CD14-positive monocyte (primary cell): ENCODE data around the gene FNDC3B. TPM values are rescaled to one million over a fixed set of nuclear protein-coding genes. Genes with fewer than 3 reads are reported as not detected.

ENCODE experiments used
- DNase-seq, 3 donors: peaks; one replicate each; pipeline ENCODE4 v3.0.0-alpha.2; 2011 to 2022
- H2AFZ ChIP-seq: 2 replicates; pipeline ENCODE4 v1.6.0; 2012; ENCODE audit warnings: mild to moderate bottlenecking, low read depth, low read length, inconsistent platforms; ENCODE audit not compliant: insufficient read depth, poor library complexity, severe bottlenecking
- H3K27ac ChIP-seq, 2 donors: 1 replicate in 1 of 2; 2 replicates in 1 of 2; pipeline ENCODE4 v1.5.1; 2012 to 2013; ENCODE audit warnings: low read length in 2 of 2, control low read depth in 1 of 2, inconsistent platforms in 1 of 2, low read depth in 1 of 2, mild to moderate bottlenecking in 1 of 2
- H3K27me3 ChIP-seq, 2 donors: one replicate each; pipeline versions ENCODE4 v1.6.0 to v1.6.1; 2011 to 2013; ENCODE audit warnings: low read length in 2 of 2; ENCODE audit not compliant: control insufficient read depth in 2 of 2, insufficient read depth in 2 of 2
- H3K36me3 ChIP-seq, 2 donors: replicated peaks in 1 of 2; 1 replicate in 1 of 2; 2 replicates in 1 of 2; pipeline versions ENCODE4 v1.5.1 to v1.6.1; 2012 to 2013; ENCODE audit warnings: low read length in 2 of 2, control low read depth in 1 of 2, inconsistent platforms in 1 of 2, mild to moderate bottlenecking in 1 of 2; ENCODE audit not compliant: insufficient read depth in 2 of 2, control insufficient read depth in 1 of 2
- H3K4me1 ChIP-seq, 2 donors: 1 replicate in 1 of 2; 2 replicates in 1 of 2; pipeline versions ENCODE4 v1.5.1 to v1.6.1; 2012 to 2013; ENCODE audit warnings: low read length in 2 of 2, control low read depth in 1 of 2, inconsistent platforms in 1 of 2, mild to moderate bottlenecking in 1 of 2, moderate library complexity in 1 of 2; ENCODE audit not compliant: insufficient read depth in 2 of 2, control insufficient read depth in 1 of 2
- H3K4me2 ChIP-seq: replicated peaks from 2 replicates; pipeline ENCODE3; 2012; ENCODE audit warnings: low read length, moderate library complexity, mild to moderate bottlenecking; ENCODE audit not compliant: poor library complexity, severe bottlenecking; ENCODE audit errors: extremely low read depth
- H3K4me3 ChIP-seq, 3 experiments: fragments of 200-600 bp in 1 of 3; sonication (generic) in 1 of 3; replicated peaks in 1 of 3; 1 replicate in 2 of 3; 2 replicates in 1 of 3; pipeline ENCODE4 v1.5.1; 2011 to 2013; ENCODE audit warnings: low read length in 3 of 3, mild to moderate bottlenecking in 3 of 3, control low read depth in 2 of 3, low read depth in 2 of 3, inconsistent platforms in 1 of 3, moderate library complexity in 1 of 3
- H3K79me2 ChIP-seq: 2 replicates; pipeline ENCODE4 v1.6.0; 2012; ENCODE audit warnings: mild to moderate bottlenecking, control low read depth, inconsistent platforms, low read length, moderate library complexity; ENCODE audit not compliant: insufficient read depth
- H3K9ac ChIP-seq: 2 replicates; pipeline ENCODE4 v1.6.0; 2017; ENCODE audit warnings: low read length, mild to moderate bottlenecking; ENCODE audit not compliant: insufficient read depth, poor library complexity, severe bottlenecking
- H3K9me3 ChIP-seq, 2 donors: replicated peaks in 1 of 2; 1 replicate in 1 of 2; 2 replicates in 1 of 2; pipeline versions ENCODE4 v1.5.1 to v1.6.1; 2012 to 2013; ENCODE audit warnings: low read length in 2 of 2, control low read depth in 1 of 2; ENCODE audit not compliant: control insufficient read depth in 1 of 2, insufficient read depth in 1 of 2
- H4K20me1 ChIP-seq: 2 replicates; pipeline ENCODE4 v1.6.0; 2012; ENCODE audit warnings: mild to moderate bottlenecking, low read length, control low read depth, moderate library complexity; ENCODE audit not compliant: insufficient read depth
- H3K27ac Mint-ChIP-seq, 7 donors: one replicate each; pipeline ENCODE4 v1.8.0; 2020; ENCODE audit warnings: mild to moderate bottlenecking in 7 of 7, mixed read lengths in 7 of 7, moderate library complexity in 6 of 7, inconsistent platforms in 2 of 7
- H3K27me3 Mint-ChIP-seq, 3 donors: one replicate each; pipeline ENCODE4 v1.8.0; 2021 to 2022; ENCODE audit warnings: low read depth in 3 of 3, mild to moderate bottlenecking in 3 of 3, mixed read lengths in 3 of 3, moderate library complexity in 3 of 3, inconsistent platforms in 1 of 3
- H3K36me3 Mint-ChIP-seq, 2 donors: one replicate each; pipeline ENCODE4 v1.8.0; 2020; ENCODE audit warnings: mixed read lengths in 2 of 2, inconsistent platforms in 1 of 2, mild to moderate bottlenecking in 1 of 2
- H3K4me1 Mint-ChIP-seq: one replicate; pipeline ENCODE4 v1.8.0; 2020; ENCODE audit warnings: mild to moderate bottlenecking, mixed read lengths
- H3K4me3 Mint-ChIP-seq, 2 donors: one replicate each; pipeline ENCODE4 v1.8.0; 2020; ENCODE audit warnings: mild to moderate bottlenecking in 2 of 2, mixed read lengths in 2 of 2, moderate library complexity in 1 of 2
- H3K9me3 Mint-ChIP-seq, 7 donors: one replicate each; pipeline ENCODE4 v1.8.0; 2020 to 2022; ENCODE audit warnings: mixed read lengths in 7 of 7, mild to moderate bottlenecking in 6 of 7, moderate library complexity in 6 of 7, inconsistent platforms in 2 of 7
- WGBS: methylation state at CpG from one replicate; pipeline ENCODE4 v1.1.5; 2013; ENCODE audit warnings: missing lambda C conversion rate; ENCODE audit not compliant: insufficient coverage; 5-methylcytosine and 5-hydroxymethylcytosine counted together
- intact Hi-C, 2 donors: fragments of 100-400 bp; cut with micrococcal nuclease; formaldehyde crosslinking; loops; one replicate each; pipeline versions ENCODE4 v1.15.0 to v1.15.1; 2023
- polyA plus RNA-seq, 3 donors: library from polyadenylated mRNA; depleted of rRNA in 1 of 3; unstranded in 2 of 3; stranded (reverse) in 1 of 3; fragments of 300-500 nt in 2 of 3; fragments of >200 nt in 1 of 3; fragmentation: Illumina TruSeq in 2 of 3; gene quantifications; 1 replicate in 2 of 3; 2 replicates in 1 of 3; pipeline ENCODE4 v1.2.3, GENCODE V29; 2012 to 2021
- TF ChIP-seq, protein P1 (sequence below): fragments of 200-600 bp; IDR thresholded peaks from one replicate; pipeline ENCODE4 v1.8.0; 2022; ENCODE audit warnings: antibody characterized with exemption, mild to moderate bottlenecking

Gene FNDC3B
- polyA plus RNA-seq, 3 donors, result 19.6 to 36.1 (median 25.7) TPM

DNA sequence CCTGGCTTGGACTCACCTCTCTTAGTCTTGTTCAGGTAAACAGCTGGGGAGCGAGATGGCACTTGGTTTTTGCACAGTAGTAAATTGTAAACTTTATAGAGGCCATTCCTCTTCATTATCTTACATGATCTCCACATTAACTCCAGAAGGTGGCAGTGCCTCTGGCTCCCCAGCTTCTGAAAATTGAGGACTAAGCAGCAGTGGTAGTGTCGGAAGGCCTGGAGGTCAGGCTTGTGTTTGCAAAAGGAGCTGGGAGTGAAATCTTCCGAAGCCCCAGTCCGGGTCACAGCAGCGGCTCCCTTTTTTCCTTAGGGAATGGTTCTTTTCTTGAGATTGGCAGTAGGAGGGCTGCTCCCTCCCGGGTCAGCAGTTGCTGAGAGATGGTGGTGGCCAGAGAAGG is 85.7 kb downstream of the FNDC3B start:
- H3K36me3 Mint-ChIP-seq, result peaks cover 45 to 57% of the 10 kb centered on the region in 2 donors

DNA sequence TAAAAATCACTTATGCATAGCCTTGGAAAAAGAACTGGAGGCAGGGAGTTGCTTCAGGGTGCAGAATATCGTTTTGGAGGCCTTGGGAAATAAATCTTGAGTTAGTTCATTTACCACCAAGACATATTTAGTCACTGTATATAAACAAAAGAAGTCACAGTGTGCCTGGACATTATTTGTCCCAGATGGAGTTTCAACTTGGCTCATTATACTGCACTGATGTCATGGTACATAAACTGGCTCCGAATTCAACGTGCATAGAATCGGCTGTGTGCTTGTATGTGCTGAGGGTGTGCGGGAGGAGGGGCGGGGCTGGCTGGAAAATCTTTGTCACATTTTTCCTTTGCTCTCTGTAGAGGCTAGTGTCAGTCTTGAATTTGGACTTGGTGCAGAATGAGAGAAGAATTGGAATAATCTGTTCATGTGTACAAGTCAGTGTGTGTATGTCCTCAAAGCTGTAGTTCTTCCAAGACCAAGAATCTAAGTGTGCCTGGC is 86.6 kb downstream of the FNDC3B start:
- H3K27me3 Mint-ChIP-seq, result no peaks in the 10 kb centered on the region
- peak overlapping the region in 6 of 7 donors; percentile 58 to 100 (median 84) for H3K27ac Mint-ChIP-seq
- TF ChIP-seq, protein P1, sequence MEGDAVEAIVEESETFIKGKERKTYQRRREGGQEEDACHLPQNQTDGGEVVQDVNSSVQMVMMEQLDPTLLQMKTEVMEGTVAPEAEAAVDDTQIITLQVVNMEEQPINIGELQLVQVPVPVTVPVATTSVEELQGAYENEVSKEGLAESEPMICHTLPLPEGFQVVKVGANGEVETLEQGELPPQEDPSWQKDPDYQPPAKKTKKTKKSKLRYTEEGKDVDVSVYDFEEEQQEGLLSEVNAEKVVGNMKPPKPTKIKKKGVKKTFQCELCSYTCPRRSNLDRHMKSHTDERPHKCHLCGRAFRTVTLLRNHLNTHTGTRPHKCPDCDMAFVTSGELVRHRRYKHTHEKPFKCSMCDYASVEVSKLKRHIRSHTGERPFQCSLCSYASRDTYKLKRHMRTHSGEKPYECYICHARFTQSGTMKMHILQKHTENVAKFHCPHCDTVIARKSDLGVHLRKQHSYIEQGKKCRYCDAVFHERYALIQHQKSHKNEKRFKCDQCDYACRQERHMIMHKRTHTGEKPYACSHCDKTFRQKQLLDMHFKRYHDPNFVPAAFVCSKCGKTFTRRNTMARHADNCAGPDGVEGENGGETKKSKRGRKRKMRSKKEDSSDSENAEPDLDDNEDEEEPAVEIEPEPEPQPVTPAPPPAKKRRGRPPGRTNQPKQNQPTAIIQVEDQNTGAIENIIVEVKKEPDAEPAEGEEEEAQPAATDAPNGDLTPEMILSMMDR, result no peak
- Histone ChIP-seq H3K79me2 (peaks cover 87% of the 10 kb centered on the region), H3K4me1 (peaks cover 46 to 52% of the 10 kb centered on the region in 2 donors), H3K9ac (no peak overlapping the region), H4K20me1 (peaks cover 4% of the 10 kb centered on the region), H3K36me3 (peaks cover 0 to 32% of the 10 kb centered on the region in 2 donors), H3K4me3 (no peak overlapping the region), H3K4me2 (peak overlapping the region; percentile 5), H3K27me3 (no peaks in the 10 kb centered on the region), H3K9me3 (no peaks in the 10 kb centered on the region), H3K27ac (peak overlapping the region in 1 of 2 donors; percentile 100), H2AFZ (no peak overlapping the region)
- peaks cover 39 to 48% of the 10 kb centered on the region in 2 donors for H3K36me3 Mint-ChIP-seq
- intact Hi-C loops, result loop anchor here in 1 of 2 donors (5.0 kb wide), 1 partner anchor 36 kb away; no protein-coding TSS in a partner anchor
- no peak overlapping the region for H3K4me3 Mint-ChIP-seq
- H3K4me1 Mint-ChIP-seq, result peaks cover 63% of the 10 kb centered on the region
- no peaks in the 10 kb centered on the region for H3K9me3 Mint-ChIP-seq
- 95% methylated on average over 5 of the region's 6 CpGs for WGBS
- DNase-seq, result no peak

More for the DNA sequence above, 85.7 kb downstream of the FNDC3B start:
- Histone ChIP-seq H4K20me1 (peaks cover 7% of the 10 kb centered on the region), H3K4me1 (peaks cover 36 to 47% of the 10 kb centered on the region in 2 donors), H2AFZ (no peak overlapping the region), H3K4me2 (no peak overlapping the region), H3K9ac (no peak overlapping the region), H3K9me3 (no peaks in the 10 kb centered on the region), H3K4me3 (no peak overlapping the region), H3K79me2 (peaks cover 93% of the 10 kb centered on the region), H3K36me3 (peaks cover 0 to 42% of the 10 kb centered on the region in 2 donors), H3K27ac (peak overlapping the region; percentile 6 to 100), H3K27me3 (no peaks in the 10 kb centered on the region)
- Mint-ChIP-seq H3K9me3 (no peaks in the 10 kb centered on the region), H3K4me3 (no peak overlapping the region), H3K27me3 (no peaks in the 10 kb centered on the region), H3K27ac (peak overlapping the region; percentile 58 to 100 (median 86)), H3K4me1 (peaks cover 55% of the 10 kb centered on the region)
- intact Hi-C loops, result loop anchor here in 1 of 2 donors (5.0 kb wide), 1 partner anchor 37 kb away; no protein-coding TSS in a partner anchor
- TF ChIP-seq, protein P1, result no peak
- DNase-seq, result no peak
- WGBS, result 92% methylated on average over 4 of the region's 6 CpGs
